ENCODE data around the gene YY1AP1.
"Not testable (repeated sequence)": the region's sequence is repeated elsewhere in the genome, so short reads cannot be mapped to it uniquely, and the experiment has no call there.

YY1AP1 gene

DNA sequence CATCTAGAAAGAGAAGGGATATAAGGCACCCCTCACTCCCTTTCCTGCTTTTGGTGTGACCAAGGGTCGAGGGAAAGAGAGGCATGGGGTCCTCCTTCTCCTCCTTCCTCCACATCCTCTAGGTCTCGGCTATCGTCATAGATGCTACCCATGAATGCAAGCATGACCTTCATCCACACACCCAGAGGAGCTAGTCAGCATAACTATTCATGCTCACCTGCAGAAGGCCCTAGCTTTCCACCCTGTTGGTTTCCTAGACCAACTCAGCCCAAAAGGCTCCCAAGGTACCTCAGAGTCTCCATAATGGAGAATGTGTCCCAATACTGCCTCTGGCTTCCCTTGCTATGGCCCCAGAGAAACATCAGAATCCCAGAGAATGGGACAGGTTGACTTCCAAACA lies 45.3 kb downstream of the YY1AP1 start:
- no peak for DNase-seq

DNA sequence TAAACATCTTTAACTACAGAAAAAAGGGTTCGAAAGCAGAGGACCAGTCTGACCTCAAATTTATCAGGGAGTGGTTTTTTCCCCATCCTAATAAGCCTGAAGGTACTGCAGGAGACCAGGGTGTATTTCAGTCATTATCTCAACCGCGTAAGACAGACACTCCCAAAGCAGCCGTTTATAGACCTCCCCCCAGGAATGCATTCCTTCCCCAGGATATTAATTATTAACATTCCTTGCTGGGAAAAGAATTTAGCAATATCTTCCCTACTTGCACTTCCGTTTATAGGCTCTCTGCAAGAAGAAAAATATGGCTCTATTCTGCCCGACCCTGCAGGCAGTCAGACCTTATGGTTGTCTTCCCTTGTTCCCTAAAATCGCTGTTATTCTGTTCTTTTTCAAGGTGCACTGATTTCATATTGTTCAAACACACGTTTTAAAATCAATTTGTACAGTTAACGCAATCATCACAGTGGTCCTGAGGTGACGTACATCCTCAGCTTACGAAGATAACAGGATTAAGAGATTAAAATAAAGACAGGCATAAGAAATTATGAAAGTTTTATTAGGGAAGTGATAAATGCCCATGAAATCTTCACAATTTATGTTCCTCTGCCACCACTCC lies 45.9 kb downstream of the YY1AP1 start:
- DNase-seq = not testable (repeated sequence)

DNA sequence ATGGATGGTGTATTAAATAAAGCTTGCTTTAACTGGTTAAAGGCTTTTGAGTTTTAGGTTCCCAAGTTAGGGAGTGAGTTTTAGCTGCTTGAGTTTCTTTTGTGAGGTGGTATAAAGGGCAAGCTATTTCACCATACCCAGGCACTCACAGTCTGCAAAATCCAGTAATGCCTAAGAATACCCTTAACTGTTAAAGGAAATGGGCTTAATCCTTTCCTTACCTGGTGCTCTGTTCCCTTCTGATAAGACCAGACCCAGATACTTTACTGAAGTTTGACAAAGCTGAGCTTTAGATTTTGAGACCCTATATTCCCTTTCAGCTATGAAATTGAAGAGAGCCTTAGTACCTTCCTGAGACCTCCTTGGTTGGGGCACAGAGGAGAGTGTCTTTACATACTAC lies 48.2 kb downstream of the YY1AP1 start:
- no peak for DNase-seq

DNA sequence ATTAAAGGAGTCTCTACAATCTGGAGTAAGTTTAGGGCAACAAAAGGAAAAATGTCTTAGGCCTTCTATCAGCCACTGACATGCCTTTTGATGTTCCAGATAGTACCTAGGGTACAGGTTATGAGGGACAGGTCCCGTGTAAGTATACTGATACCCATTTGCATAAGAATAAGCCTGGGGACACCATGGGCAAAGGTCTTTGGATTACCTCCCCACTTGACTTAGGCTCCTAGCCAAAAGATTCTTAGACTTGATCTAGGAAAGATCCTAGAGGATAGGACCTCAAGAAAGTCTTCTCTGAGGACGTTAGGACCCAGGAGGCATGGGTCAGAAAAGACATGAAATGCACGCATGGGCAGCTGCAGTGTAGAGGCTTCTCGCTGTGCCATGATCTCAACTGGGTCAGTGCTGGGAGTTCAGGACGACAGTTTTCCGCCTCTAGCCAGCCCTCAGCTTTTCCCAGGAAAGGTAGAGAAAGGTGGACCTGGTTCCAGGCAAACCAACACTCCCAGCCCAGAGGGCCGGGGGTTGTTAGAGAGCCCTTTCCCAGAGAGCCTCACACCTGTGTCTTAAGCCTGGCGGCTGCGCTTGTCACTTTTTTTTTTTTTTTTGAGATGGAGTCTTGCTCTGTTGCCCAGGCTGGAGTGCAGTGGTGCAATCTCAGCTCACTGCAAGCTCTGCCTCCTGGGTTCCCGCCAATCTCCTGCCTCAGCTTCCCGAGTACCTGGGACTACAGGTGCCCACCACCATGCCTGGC lies 52.0 kb downstream of the YY1AP1 start:
- no peak for DNase-seq

DNA sequence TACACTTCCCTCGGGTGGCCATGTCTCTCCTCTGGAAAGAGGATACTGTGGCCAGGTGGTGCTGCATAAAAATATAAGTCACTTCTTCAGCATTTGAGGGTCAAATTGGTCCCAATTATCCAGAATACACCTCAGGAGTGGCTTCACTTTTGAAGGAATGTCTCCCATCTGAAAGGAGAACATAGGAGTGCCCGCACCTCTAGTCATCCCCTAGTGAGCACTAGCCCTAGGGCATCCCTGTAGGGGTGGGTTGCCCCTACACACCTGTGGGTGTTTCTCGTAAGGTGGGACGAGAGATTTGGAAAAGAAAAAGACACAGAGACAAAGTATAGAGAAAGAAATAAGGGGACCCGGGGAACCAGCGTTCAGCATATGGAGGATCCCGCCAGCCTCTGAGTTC lies 62.1 kb downstream of the YY1AP1 start:
- not testable (repeated sequence) for DNase-seq

DNA sequence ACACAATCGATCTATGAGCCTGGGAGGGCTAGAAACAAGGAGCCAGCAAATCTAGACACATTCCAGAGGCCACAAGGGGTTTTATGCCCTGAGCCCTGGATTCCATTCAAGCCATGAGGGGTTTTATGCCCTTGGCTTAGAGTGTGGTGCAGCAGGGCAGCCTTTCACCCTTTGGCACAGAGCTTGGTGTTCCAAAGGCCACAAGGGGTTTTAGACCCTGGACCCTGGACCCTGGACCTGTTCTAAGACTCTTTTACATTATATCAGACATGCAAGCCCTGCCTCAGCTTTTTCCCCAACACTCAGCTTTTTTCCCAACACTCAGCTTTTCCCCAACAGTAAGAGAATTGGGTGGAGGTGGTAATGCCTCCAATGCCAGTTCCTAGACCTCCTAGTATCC lies 65.2 kb downstream of the YY1AP1 start:
- no peak for DNase-seq

DNA sequence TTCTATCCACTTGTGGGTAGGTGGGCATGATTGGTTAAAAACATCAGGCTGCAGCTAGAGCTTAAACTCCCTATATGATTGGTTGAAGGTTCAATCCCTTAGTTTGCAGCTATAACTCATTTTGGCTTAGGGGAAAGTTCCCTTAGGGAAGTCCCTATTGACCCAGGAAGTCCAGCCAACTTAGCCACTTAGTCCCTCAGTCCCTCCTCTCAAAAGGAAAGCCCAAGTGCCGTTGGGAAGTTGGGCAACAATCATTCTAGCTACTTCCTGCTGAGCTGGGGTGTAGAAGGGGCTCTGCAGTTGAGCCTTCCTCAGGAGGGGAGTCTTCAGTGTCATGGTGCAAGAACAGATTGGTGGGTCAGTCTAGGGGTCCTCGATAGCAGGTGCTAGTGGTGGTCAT lies 66.4 kb downstream of the YY1AP1 start:
- no peak for DNase-seq

DNA sequence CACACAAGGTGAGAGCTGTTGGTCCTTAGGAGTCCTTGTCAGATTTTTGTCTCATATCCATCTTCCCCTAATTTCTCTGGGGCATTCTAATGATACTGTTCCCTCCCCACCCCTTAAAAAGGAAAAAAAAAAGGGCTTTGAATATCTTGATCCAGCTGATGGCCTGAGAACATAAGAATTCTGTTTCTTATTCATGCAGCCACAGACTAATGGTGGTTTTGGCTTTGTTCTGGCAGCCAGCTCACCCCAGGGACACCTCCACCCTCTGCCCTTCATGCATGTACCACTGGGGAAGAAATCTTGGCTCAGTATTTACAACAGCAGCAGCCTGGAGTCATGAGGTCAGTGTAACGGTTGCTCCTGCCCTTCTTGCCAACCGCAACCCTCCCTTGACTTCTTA lies 75.3 kb downstream of the YY1AP1 start:
- not testable (repeated sequence) for DNase-seq

DNA sequence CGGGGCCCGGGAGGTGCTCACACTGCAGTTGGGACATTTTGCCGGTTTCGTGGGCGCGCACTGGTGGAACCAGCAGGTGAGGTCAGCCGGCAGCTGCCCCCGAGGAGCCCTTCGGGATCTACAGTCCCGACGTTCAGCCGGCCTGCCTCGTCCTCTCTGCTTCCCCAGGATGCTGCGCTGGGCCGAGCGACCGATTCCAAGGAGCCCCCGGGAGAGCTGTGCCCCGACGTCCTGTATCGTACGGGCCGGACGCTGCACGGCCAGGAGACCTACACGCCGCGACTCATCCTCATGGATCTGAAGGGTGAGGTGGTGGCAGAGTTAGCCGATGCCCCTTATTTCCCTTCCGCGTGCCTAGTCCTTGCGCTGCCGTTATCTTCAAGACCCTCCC lies 78.3 kb downstream of the YY1AP1 start:
- not testable (repeated sequence) for DNase-seq

DNA sequence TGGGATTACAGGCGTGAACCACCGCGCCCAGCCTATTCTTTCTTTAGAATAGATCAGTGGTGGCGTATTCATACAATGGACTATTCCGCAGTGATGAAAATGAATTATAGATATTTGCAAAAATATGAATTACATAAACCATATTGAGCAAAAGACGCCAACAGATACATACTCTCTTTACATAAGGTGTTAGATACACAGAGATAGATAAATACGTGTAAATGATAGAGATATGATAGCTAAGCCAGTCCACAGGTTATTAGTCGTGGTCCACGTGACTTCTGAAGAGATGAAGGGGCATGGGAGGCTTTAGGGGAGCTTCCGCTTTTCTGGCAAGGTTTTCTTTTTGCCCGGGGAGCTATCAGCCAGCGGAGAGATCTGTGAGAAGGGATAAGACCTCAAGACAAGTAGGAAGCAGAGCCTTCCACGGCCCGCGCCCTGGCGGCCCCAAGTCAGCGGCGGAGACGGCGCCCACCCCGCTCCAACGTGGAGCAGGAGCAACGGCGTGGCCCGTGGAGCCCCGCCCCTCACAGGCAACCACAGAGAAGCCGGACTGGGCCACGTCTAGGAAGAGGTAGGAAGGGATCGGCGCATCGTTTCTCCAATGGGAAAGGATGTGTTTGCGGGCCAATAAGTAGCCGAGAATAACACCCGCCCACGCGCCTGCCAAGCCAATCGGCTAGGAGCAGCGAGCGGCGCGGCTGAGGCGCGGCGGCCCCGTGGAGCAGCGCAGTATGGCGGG lies 78.9 kb downstream of the YY1AP1 start, which contains the start of gene MSTO1:
TSS of gene MSTO1 (plus strand) at position 704 of the 742 bp plus-strand sequence. CDS start at position 735, 31 bp downstream.
- DNase-seq = peak; percentile 98

Measured in activated CD4-positive, alpha-beta T cell treated with anti-CD3 and anti-CD28 coated beads, Interleukin-2, amount 50 U/mL, for 16 hours (primary cell).